Inflammatory macrophage treated with lipopolysaccharide for 4 hours (primary cell): ENCODE data around the gene SLC39A7.

Experiments
- DNase-seq: peaks from one replicate; pipeline ENCODE4 v3.0.0-alpha.2; 2020

SLC39A7 gene

GRCh38 chr6:33190504-33191107, 10.1 kb upstream of the SLC39A7 start:
- DNase-seq = no peak

- DNase-seq = no peak
Measured at GRCh38 chr6:33191383-33192104, 9.1 kb upstream of the SLC39A7 start.

- no peak for DNase-seq
Measured at GRCh38 chr6:33192105-33192646, 8.5 kb upstream of the SLC39A7 start, which contains the start of gene COL11A2. Gene COL11A2, minus strand, starts transcription at chr6:33192467. Its CDS starts 227 bp downstream, at chr6:33192240.

GRCh38 chr6:33192671-33193602, 7.7 kb upstream of the SLC39A7 start:
- DNase-seq = no peak

GRCh38 chr6:33193619-33194018, 7.0 kb upstream of the SLC39A7 start:
- DNase-seq = peak; percentile 16

GRCh38 chr6:33194431-33194979, 6.2 kb upstream of the SLC39A7 start:
- no peak for DNase-seq

GRCh38 chr6:33195304-33196165, 5.1 kb upstream of the SLC39A7 start:
- no peak for DNase-seq

- DNase-seq = peak; percentile 74
Measured at GRCh38 chr6:33197431-33198048, 3.1 kb upstream of the SLC39A7 start.

- no peak for DNase-seq
Measured at GRCh38 chr6:33198159-33198852, 2.4 kb upstream of the SLC39A7 start.

- no peak for DNase-seq
Measured at GRCh38 chr6:33198853-33199436, 1.7 kb upstream of the SLC39A7 start.

- DNase-seq = peak; percentile 79
Measured at GRCh38 chr6:33199687-33200218, 914 bp upstream of the SLC39A7 start.

- peak; percentile 34 for DNase-seq
Measured at GRCh38 chr6:33201147-33201545, 479 bp downstream of the SLC39A7 start.

- no peak for DNase-seq
Measured at GRCh38 chr6:33201935-33202334, 1.3 kb downstream of the SLC39A7 start.

- DNase-seq = no peak
Measured at GRCh38 chr6:33202799-33203198, 2.1 kb downstream of the SLC39A7 start.

- DNase-seq = no peak
Measured at GRCh38 chr6:33203443-33204164, 2.9 kb downstream of the SLC39A7 start.

GRCh38 chr6:33204165-33204414, 3.4 kb downstream of the SLC39A7 start:
- no peak for DNase-seq

- peak; percentile 91 for DNase-seq
Measured at GRCh38 chr6:33204415-33205190, 3.9 kb downstream of the SLC39A7 start, which contains the start of gene HSD17B8. Gene HSD17B8, plus strand, starts transcription at chr6:33204655. Its CDS starts 14 bp downstream, at chr6:33204669.

- DNase-seq = peak; percentile 40
Measured at GRCh38 chr6:33205191-33206026, 4.7 kb downstream of the SLC39A7 start.
